SH-SY5Y (cell line): ENCODE data around the gene UBR1.

ENCODE experiments used
- GATA2 ChIP-seq: IDR thresholded peaks from 2 replicates; pipeline ENCODE4 v1.6.1; 2011; ENCODE audit warnings: mild to moderate bottlenecking, low read depth, low read length
- GATA3 ChIP-seq: IDR thresholded peaks from 2 replicates; pipeline ENCODE4 v1.6.1; 2011; ENCODE audit warnings: low read depth, mild to moderate bottlenecking, low read length, moderate library complexity

GRCh38 chr15:43067717-43068461 is 37.9 kb downstream of the UBR1 start:
- TF ChIP-seq GATA2 (no peak), GATA3 (no peak)
